HepG2 (cell line): ENCODE results near the gene WFDC10B. TPM values are rescaled to one million over a fixed set of nuclear protein-coding genes. Genes with fewer than 3 reads are reported as not detected.

ENCODE experiments used
- ATAC-seq: fragments of 200-7000 bp; cut with Tn5 transposase; 3 replicates; pipeline ENCODE4 v1.9.1; 2020; ENCODE audit warnings: mild to moderate bottlenecking, moderate library complexity
- BruUV-seq: library from RNA; stranded (reverse); fragments of 400-500 nt; replicated peaks from 2 replicates; lab custom pipeline; 2021; lab: Mats Ljungman, UMichigan
- CTCF ChIA-PET: fragments of 300-600 bp; formaldehyde crosslinking; extraction: SDS; loops from one replicate; lab custom pipeline; 2021; ENCODE audit warnings: low total read pairs, inconsistent platforms, low intra/inter-chr PET ratio; lab: Yijun Ruan, JAX
- POLR2A ChIA-PET: fragments of 350-600 bp; sonication (Branson Sonifier 250); formaldehyde crosslinking; loops from one replicate; lab custom pipeline; 2020; ENCODE audit warnings: antibody characterized with exemption, inconsistent platforms; lab: Yijun Ruan, JAX
- DNase-seq: peaks from one replicate; pipeline ENCODE4 v3.0.0-alpha.2; 2015; ENCODE audit warnings: low spot score
- FAIRE-seq: peaks from 3 replicates; lab custom pipeline; 2011; peaks lifted over from hg19 to GRCh38; lab: Jason Lieb, UNC
- H2AFZ ChIP-seq: one replicate; pipeline ENCODE4 v1.6.1; 2011; ENCODE audit warnings: low read length, inconsistent platforms
- H3K27ac ChIP-seq: fragments of 300-600 bp; 3 replicates; pipeline ENCODE4 v1.8.0; 2011; ENCODE audit warnings: mixed run types, mild to moderate bottlenecking, mixed read lengths, low read length, inconsistent platforms; ENCODE audit not compliant: insufficient read depth; ENCODE audit errors: extremely low read length
- H3K27me3 ChIP-seq, 2 experiments: fragments of 200-600 bp in 1 of 2; 2 replicates in 1 of 2; 3 replicates in 1 of 2; pipeline versions ENCODE4 v1.6.0 to v1.8.0; 2011; ENCODE audit warnings: low read length in 2 of 2, mild to moderate bottlenecking in 2 of 2, moderate library complexity in 2 of 2, inconsistent platforms in 1 of 2; ENCODE audit not compliant: insufficient read depth in 2 of 2, control insufficient read depth in 1 of 2
- H3K36me3 ChIP-seq, 2 experiments: fragments of 200-600 bp in 1 of 2; replicated peaks in 1 of 2; 2 replicates in 1 of 2; 3 replicates in 1 of 2; pipeline versions ENCODE4 v1.5.1 to v1.8.0; 2011; ENCODE audit warnings: low read length in 2 of 2, inconsistent platforms in 1 of 2; ENCODE audit not compliant: insufficient read depth in 2 of 2, control insufficient read depth in 1 of 2
- H3K4me1 ChIP-seq: 2 replicates; pipeline ENCODE4 v1.5.1; 2012; ENCODE audit warnings: low read length, inconsistent platforms; ENCODE audit not compliant: insufficient read depth
- H3K4me2 ChIP-seq: 2 replicates; pipeline ENCODE4 v1.6.0; 2011; ENCODE audit warnings: low read depth, low read length, inconsistent platforms
- H3K4me3 ChIP-seq, 3 experiments: fragments of 200-600 bp in 1 of 3; sonication (generic), shearing (Covaris generic) in 1 of 3; replicated peaks in 1 of 3; 2 replicates each; pipeline ENCODE4 v1.5.1; 2011 to 2016; ENCODE audit warnings: low read length in 3 of 3, inconsistent platforms in 2 of 3, low read depth in 2 of 3, mild to moderate bottlenecking in 2 of 3, control low read depth in 1 of 3, mixed read lengths in 1 of 3; ENCODE audit not compliant: insufficient read depth in 1 of 3
- H3K79me2 ChIP-seq: one replicate; pipeline ENCODE4 v1.6.1; 2011; ENCODE audit warnings: low read length, inconsistent platforms; ENCODE audit not compliant: insufficient read depth
- H3K9ac ChIP-seq: 2 replicates; pipeline ENCODE4 v1.6.0; 2011; ENCODE audit warnings: mild to moderate bottlenecking, low read depth, low read length, inconsistent platforms; ENCODE audit not compliant: insufficient read depth
- H3K9me3 ChIP-seq: 2 replicates; pipeline ENCODE4 v1.5.1; 2012; ENCODE audit warnings: mild to moderate bottlenecking, low read length
- H4K20me1 ChIP-seq: 2 replicates; pipeline ENCODE4 v1.6.0; 2011; ENCODE audit warnings: inconsistent platforms, mild to moderate bottlenecking, low read length, moderate library complexity; ENCODE audit not compliant: insufficient read depth
- BCL3 ChIP-seq: sonication (generic); formaldehyde crosslinking; IDR thresholded peaks from 2 replicates; pipeline ENCODE4 v1.5.1; 2020; ENCODE audit warnings: mild to moderate bottlenecking, missing genetic modification reagents, moderate library complexity
- BHLHE40 ChIP-seq: IDR thresholded peaks from 2 replicates; pipeline ENCODE4 v1.6.1; 2011; ENCODE audit warnings: low read length, improper control_type of control experiment
- JUN ChIP-seq: sonication (generic); formaldehyde crosslinking; IDR thresholded peaks from 2 replicates; pipeline ENCODE4 v1.4.0; 2020; ENCODE audit warnings: mild to moderate bottlenecking, missing genetic modification reagents
- NFRKB ChIP-seq: fragments of 450-650 bp; IDR thresholded peaks from 2 replicates; pipeline ENCODE4 v1.6.1; 2017
- NR3C1 ChIP-seq: sonication (generic); formaldehyde crosslinking; IDR thresholded peaks from 2 replicates; pipeline ENCODE4 v1.4.0; 2020; ENCODE audit warnings: missing genetic modification reagents
- PRDM10 ChIP-seq: sonication (generic); formaldehyde crosslinking; IDR thresholded peaks from 2 replicates; pipeline ENCODE4 v1.4.0; 2020; ENCODE audit warnings: low read depth, missing genetic modification reagents
- ZNF503 ChIP-seq: sonication (generic); formaldehyde crosslinking; IDR thresholded peaks from 2 replicates; pipeline ENCODE4 v1.4.0; 2020; ENCODE audit warnings: missing genetic modification reagents
- WGBS: methylation state at CpG from one replicate; pipeline ENCODE4 v1.1.6; 2017; ENCODE audit warnings: low lambda C conversion rate; 5-methylcytosine and 5-hydroxymethylcytosine counted together
- in situ Hi-C: cut with HindIII; loops from 2 replicates; pipeline ENCODE4 v1.10.0; 2017; ENCODE audit warnings: low pct_unique_long_range_greater_than_20kb; ENCODE audit not compliant: extremely low pct_ligation_motif_present
- intact Hi-C: fragments of 100-400 bp; cut with micrococcal nuclease; formaldehyde crosslinking; loops from one replicate; pipeline ENCODE4 v1.10.0; 2022; ENCODE audit not compliant: unreplicated experiment
- polyA plus RNA-seq, 8 experiments: library from polyadenylated mRNA; depleted of rRNA in 3 of 8; stranded (reverse) in 7 of 8; unstranded in 1 of 8; fragments of >200 nt; fragmentation: Illumina TruSeq in 4 of 8; extraction: Trizol in 4 of 8; gene quantifications; 2 replicates each; pipeline versions ENCODE4 v1.2.1 to v1.2.3, GENCODE V29; 2011 to 2016; ENCODE audit warnings: low read depth in 4 of 8, missing spikeins in 1 of 8, mixed read lengths in 1 of 8; ENCODE audit not compliant: insufficient read depth in 1 of 8
- total RNA-seq, 5 experiments: library from RNA; depleted of rRNA; stranded (reverse); fragments of >200 nt; fragmentation: Illumina TruSeq; extraction: Trizol; gene quantifications; 2 replicates each; pipeline ENCODE4 v1.2.3, GENCODE V29; 2016; ENCODE audit warnings: low read depth in 1 of 5

The WFDC10B gene
- total and polyA plus RNA-seq, 2 of the 13 experiments (the other 11 are each of a cell fraction or from before 2014, with no cell fraction given), result 0.24 TPM; not detected in 1

- no peak for TF ChIP-seq PRDM10
- TF ChIP-seq BHLHE40, result no peak
- no peak for TF ChIP-seq NR3C1
- no peak for TF ChIP-seq JUN (CRISPR knock-in tag)
- no peak for TF ChIP-seq NFRKB
- TF ChIP-seq BCL3, result no peak
- TF ChIP-seq ZNF503 (CRISPR knock-in tag), result no peak
- TF ChIP-seq, all 625 proteins: peak for 0
- no peak for FAIRE-seq
- H2AFZ ChIP-seq, result no peak within 1 kb of the TSS
- POLR2A ChIA-PET, result no interaction called here
- intact Hi-C loops (no loop called here), in situ Hi-C loops (no loop called here)
- 0 out of 2 replicates have a peak, but pooled peaks cover 8% of the 10 kb centered on the region for H3K4me1 ChIP-seq
- H3K9me3 ChIP-seq, result no peaks in the 10 kb centered on the region
- H3K27me3 ChIP-seq, result peaks cover 0 to 15% of the 10 kb centered on the region in 2 experiments; a peak in 2 of 5 replicates
- no peak for DNase-seq
- no peak within 1 kb of the TSS for H3K4me2 ChIP-seq
- no TSS peak for BruUV-seq
- CTCF ChIA-PET, result no interaction called here
- H3K79me2 ChIP-seq, result no peaks in the 10 kb centered on the region
- H3K4me3 ChIP-seq, result no peak within 1 kb of the TSS
- no peaks in the 10 kb centered on the region for H4K20me1 ChIP-seq
- no peak for ATAC-seq
- H3K27ac ChIP-seq, result no peak within 1 kb of the TSS
- no peaks in the 10 kb centered on the region for H3K36me3 ChIP-seq
- 6% methylated on average over 4 of the region's 4 CpGs for WGBS
- no peak within 1 kb of the TSS for H3K9ac ChIP-seq
Measured at GRCh38 chr20:45701873-45702272, 2.9 kb downstream of the WFDC10B start, which contains the start of gene WFDC13. Gene WFDC13, plus strand, starts transcription at chr20:45702038. Its CDS starts 86 bp downstream, at chr20:45702124.
